SW480 (cell line): ENCODE measurements around the gene DNMT3A.

Source experiments
- DNase-seq: peaks from one replicate; pipeline ENCODE4 v3.0.0-alpha.2; 2016; ENCODE audit warnings: low spot score

The DNMT3A gene

DNA sequence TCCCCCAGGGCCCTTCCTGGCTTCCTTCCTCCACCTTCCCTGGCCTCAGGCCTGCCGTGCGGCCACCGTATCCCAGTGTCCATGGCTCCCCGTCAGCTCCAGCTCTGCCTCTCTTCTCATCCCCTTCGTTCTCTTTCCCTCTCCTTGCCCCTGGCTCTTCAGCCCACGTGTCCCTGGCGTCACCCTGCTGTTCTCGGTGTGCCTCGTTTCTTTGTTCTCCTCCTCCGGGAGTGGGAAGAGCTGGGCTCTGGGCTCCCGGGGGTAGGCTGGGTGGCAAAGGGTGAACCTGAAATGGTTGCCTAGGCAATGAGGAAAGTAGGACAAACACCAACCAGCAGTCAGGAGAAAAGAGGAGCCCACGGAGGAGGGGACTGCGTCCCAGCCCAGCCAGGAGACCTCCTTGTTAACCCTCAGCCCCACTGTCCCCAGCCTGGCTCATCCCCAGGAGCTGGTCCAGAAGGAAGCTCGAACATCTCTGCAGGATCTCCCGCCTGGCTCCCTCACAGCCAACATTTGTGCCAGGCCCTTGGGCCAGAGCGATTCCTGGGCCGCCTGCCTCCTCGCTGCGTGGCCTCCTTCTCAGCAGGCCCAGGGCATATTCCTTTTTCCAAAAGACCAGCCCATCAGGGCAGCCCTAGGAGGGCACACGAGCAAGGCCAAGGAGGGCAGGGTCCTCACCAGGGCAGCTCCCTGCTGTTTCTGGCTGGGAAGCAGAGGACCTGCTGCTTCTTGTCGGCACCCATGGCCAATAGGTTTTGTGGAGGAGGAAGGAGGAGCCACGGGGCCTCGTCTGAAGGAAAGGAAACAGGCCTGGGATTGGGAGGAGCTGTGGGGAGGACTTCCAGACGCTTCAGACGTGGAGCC lies 30.9 kb upstream of the DNMT3A start:
- DNase-seq, result no peak

DNA sequence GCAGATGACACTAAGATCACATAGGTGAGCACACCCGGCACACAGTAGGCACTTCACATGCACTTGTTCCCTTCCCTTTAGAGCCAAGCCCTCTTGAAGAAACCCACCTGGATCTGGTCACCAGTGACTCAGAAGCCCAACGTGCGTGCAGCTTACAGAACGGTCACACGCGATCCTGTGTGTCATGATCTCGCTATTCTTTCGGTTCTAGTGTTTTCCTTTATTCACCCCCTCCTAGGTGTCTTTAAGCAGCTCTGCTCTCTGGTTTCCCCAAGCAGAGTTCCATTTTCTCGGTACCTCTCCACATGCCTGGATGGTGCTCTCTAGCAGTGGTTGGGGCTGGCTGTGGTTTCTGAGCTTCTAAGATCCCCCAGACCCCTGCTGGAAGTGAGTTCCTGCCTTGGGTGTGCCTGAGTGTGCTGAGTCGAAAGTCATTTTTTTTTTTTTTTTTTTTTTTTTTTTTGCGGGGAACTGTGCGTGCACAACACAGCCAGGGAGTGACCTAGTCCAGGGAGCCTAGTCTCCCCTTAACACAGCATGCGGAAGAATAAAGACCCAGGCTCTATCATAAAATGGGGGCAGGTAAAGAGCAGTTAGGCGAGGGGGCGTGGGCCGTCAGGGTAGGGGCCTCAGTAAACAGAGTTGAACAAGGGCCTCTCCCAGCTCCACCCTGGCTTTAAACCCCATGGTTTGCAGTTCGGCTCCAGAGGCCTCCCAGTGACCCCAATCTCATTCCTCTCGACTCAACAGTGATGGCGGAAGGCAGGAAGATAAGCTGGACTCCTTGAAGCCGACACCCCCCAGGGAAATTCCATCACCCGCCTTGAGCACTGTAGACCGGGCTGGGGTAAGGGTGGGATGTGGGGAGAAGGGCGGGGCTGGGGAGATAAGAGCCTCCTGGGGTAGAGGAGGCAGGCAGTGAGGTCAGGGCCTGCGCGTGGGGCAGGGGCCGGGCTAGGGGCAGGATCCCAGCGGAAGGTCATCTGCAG lies 29.8 kb upstream of the DNMT3A start:
- DNase-seq, result no peak

DNA sequence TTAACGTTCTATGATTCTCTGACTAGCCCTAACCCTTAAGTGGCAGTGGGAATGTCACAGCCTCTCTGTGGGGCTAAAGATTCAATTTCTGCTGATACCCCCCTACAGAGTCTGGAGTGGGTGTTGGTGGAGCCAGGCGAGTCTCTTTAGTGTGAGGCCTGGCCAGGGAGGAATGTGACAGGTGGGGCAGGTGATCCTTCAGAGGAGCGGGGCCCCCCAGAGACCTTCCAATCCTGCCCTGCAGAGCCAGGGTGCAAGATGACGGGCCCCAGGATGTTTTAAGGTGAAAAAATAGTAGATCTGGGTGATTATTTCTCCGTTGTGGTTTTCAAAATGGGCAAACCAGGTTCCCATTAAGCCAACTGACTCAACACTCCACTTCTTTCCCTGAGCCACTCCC lies 28.2 kb upstream of the DNMT3A start:
- no peak for DNase-seq

DNA sequence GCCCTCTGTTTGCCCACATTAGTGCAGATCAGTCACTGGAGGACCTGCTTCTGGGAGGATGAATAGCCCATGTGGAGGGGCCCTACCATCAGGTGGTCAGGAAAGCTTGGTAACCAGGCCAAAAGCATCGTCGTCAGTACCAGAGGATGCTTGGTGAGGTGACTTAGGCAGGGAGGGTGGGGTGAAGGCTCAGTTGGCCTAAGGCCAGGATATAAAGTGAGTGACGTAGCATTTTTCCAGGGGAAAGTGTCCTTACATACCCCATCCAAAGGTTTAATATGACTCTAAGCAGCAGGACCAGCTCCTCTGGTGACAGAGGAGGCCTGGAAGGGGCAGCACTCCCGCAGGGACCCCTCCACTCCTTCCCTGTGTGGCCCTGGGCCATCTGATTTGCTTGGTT lies 27.7 kb upstream of the DNMT3A start:
- no peak for DNase-seq

DNA sequence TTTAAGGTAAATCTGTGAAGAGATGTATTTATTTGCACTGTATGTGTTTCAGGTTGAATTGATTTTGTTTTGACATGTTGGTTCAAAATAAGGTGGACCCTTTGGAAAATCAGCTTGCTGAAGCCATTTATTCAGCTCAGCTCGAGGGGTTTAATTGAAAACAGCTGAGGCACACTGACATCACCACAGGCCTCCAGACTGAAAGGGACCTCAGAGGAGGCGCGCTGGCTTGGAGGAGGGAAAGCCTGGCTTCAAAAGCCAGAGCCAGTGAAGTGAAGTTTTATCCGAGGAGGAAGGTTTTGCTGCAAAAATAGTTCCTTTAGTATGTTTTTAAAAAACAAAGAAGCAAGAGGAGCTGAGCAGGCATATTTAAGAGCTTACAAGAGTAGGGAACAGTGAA lies 26.9 kb upstream of the DNMT3A start:
- DNase-seq, result no peak

DNA sequence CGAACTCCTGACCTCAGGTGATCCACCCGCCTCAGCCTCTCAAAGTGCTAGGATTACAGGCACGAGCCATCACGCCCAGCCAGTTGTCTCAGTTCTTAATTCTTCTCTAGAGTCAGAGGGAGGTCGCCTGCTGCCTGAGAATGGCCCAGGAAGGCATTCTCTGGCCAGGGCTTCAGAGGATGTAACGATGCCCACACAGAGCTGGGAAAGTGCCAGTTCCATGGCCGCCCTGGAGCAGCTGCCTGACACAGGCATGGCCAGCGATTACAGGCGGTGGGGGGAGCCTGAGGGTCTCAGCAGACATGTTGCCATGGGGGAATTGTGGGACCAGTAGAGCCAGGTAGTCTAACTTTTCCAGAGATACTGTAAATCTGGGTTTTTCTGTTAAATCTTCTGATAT lies 25.6 kb upstream of the DNMT3A start:
- DNase-seq, result no peak

DNA sequence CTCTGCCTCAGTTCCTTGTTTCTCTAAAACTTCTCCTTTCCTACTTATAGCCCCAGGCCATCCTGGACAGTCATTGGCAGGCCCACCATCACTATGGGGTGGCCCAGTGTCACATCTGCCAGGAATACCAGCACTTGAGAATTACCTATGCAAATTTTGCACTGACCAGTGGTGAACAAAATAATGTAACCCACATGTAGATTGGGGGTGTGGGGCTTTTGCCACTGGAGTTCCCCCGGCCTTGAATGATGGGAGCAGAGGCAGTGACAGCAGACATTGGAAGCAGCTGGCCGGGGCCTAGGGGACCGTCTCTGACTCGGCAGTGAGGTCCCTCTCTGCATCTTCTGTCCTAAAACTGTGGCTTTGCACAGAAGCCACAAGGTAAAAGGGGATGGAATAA lies 24.9 kb upstream of the DNMT3A start:
- DNase-seq, result no peak

DNA sequence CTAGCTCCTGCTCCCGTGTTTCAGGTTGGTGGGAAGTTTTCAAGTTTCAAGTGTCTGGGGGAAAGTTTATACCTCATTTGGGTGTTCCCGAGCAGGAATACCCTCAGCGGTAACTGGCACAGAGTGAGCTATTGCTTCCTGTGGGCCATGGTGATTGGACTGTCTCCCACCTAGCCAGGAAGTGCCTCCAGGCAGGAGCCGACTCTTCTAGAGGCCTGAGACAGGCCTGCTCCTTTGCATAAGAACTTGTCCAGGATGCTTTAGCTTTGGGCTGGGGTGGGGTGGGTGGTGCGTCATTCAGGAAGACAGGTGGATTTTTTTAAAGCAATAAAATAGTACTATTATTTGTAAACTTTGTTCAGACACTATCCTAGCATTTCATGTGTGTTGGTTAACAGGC lies 23.5 kb upstream of the DNMT3A start:
- no peak for DNase-seq

DNA sequence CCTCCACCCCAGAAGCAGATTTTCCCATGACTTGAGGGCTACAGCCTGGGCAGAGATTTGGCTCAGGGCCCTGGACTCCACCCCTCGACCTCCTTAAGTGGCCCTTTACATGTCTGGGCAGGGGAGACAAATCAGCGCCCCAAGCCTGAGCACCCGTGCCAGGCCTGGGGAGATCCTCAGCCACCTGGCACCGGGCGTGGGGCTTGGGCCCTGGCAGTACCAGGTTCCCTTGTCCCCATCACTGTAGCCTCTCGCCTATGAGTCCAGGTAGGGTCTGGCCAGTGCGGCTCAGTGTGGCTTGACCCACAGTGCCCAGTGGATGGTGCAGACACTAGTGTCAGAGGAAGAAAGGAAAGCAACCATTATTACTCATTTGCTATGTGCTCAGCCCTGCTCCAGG lies 22.0 kb upstream of the DNMT3A start:
- DNase-seq, result no peak

DNA sequence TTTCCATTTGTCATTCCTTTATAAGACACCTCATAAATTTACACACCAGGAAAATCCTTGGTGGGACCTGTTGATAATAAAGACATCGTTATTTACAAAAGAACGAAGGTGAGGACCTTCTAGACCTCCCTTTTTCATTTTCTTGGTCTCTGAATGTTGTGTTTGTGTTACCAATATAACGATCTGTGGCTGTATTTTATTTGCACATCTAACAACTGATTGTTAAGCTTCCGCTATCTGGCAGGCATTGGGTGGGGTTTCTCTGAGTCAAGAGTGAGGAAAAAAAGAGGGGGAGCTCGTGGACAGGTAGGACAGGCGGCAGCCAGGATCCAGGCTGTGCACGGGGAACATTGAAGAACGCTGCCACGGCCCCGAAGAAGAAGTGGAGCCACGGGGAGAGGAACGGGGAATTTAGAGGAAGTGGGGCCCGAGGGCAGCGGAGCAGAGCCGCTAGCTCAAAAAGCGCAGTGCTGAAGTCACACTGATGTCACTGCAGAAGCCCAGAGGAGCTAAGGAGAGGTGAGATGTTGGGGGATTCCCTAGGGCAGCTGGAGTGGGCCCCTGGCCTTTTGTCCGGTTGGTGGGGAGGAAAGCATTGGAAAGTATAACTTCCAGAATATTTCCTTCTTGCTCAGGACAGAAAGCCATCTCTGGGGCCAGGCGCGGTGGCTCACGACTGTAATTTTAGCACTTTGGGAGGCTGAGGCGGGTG lies 20.9 kb upstream of the DNMT3A start:
- peak; percentile 41 for DNase-seq

DNA sequence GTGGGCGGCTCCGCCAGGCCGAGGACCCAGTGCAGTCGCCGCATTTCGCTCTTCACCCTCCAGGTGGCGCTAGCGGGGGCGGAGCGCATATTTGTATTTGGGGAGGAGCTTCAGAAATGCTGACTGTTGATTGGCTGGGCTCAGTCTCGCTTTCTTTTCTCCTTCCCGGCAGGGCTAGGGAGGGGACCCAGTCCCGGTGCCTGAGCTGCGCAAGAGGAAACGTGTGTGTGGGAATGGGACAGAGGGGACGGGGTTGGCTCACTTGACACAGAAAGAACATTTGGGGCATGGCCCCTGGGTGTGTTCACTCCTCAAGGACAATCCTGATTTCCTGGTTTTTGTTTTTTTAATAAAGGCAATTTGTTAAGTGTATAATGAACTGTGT lies 20.3 kb upstream of the DNMT3A start:
- DNase-seq, result peak; percentile 94

DNA sequence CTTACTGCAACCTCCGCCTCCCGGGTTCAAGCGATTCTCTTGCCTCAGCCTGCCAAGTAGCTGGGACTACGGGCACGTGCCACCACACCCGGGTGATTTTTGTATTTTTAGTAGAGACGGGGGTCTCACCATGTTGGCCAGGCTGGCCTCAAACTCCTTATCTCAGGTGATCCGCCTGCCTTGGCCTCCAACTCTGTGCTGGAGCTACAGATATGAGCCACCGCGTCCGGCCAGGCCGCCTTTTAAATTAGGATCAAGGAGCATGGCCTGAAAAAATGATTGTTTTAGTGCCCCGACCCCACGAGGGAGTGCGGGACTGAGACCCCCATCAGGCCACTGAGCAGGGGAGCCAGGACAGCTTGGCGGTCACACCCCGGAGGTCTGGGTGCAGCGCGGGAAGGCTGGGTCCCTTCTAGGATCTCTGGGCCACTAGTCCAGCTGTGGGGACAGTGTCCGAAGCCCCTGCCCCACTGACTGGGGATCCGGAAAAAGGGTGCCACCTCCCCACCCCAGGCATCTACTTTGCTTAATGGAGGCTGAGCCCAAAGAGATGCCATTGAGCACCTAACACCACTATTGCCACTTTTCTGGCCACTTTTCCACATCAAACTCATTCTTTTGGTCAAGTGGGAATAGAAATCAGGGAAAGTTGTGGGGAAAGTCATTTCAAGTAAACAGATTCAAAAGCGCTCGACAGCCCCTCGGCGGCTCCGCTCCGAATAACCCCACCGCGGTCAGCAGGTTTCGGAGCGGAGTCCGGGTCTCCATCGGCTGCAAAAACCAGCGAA lies 19.7 kb upstream of the DNMT3A start:
- DNase-seq, result no peak

DNA sequence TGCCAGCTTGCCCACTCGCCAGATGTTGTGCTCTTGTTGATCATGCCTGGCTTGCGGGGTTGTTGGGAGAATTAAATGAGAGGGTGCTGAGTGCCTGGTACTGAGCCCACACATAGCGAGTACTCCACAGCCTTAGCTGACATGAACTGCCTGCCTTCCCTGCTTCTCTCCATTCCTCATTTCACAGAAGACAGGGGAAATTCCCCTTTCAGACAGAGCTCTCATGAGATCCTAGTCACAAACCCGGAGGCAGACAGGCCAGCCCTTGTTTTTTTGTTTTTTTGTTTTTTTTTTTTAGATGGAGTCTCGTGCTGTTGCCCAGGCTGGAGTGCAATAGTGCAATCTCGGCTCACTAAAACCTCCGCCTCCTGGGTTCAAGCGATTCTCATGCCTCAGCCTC lies 17.1 kb upstream of the DNMT3A start:
- DNase-seq, result no peak

DNA sequence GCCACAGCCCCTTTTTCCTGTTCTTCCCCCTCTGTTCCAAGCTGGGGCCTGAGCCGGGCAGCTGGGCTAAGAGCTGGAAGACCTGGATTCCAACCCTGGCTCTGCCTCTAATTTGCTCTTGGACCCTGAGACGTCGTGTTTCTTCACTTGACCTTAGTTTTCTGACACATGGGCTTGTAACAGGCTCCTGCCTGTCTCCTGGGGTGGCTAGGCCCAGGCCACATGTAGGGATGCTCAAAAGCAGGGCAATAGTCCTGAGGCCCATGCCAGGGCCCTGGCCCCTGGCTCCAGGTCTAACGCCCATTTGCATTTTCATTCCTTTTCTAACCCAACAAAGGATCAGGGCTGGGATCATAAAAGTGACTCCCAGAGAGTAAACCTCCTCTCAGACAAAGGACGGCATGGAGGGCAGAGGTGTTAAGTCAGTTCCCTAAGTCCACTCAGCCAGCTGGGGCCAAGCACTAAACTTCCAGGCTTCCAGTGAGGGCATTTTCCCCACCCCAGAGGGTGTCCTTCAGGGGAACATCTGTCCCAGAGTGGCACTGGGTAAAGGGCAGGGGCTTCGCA lies 16.6 kb upstream of the DNMT3A start:
- DNase-seq, result no peak

DNA sequence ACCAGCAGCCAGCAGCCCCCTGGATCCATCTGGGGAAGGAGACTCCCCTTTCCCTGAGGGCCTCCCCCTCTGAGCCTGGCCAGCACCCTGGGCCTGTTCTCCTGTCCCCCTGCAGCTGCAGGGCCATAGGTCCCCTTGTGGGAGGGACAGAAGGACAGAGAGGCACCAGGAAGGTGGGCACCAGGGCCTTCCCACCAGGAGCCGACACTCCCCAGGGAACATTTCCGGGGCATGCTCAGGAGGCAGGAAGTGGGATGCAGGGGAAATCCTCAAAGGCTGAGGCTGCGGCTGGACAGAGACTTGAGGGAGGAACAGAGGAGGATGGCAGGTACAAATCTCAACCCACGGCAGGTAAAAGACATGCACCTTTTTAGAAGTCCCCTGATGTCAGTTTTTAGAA lies 14.4 kb upstream of the DNMT3A start:
- DNase-seq, result no peak

DNA sequence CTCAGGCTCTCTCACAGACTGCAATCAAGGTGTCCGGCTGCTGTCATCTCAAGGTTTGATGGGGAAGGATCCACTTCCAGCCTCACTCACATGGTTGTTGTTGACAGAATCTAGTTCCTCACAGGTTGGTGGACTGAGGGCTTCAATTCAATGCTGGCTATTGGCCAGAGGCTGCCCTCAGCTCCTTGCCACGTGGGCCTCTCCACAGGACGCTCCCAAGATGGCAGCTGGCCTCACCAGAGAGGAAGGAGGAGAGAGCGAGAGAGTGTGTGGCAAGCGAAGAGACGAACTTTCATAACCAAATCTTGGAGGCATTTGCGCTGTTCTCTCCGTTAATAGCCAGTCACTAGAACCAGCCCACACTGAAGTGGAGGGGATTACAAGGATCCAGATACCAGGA lies 13.5 kb upstream of the DNMT3A start:
- no peak for DNase-seq

DNA sequence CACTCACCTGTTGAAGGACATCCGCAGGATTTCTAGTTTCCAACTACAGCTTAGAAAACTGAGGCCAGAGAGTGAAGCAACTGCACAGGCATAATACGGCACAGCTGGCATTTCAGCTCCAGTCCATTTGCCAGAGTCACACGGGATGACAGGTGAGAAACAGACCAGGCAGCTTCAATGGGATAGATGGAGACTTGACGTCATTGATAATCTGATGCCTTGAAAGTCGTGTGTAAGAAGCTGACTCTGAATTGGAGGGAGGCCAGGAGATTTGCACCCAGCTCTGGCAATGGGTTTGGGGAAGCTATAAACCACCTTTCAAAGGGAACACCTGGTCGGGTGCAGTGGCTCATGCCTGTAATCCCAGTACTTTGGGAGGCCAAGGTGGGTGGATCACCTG lies 12.4 kb upstream of the DNMT3A start:
- DNase-seq, result no peak

DNA sequence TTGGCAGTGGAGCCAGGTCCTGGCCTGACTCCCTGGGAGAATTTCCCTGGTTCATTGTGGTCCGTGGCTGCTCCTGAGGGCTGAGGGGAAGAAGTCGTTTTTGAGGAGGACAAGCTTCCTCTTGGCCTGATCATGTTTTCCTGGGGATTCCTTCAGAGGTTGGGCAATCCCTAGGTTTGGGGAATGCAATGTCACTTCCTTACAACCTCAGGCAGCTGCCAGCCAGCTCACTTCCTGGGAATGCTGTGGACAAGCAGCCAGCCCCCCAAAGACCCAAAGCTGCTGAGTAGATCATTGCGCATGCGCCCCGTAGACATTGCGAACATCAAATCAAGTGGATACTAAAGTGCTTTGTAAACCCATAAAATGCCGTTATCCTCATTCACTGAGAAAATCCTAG lies 7.7 kb upstream of the DNMT3A start:
- peak; percentile 22 for DNase-seq

DNA sequence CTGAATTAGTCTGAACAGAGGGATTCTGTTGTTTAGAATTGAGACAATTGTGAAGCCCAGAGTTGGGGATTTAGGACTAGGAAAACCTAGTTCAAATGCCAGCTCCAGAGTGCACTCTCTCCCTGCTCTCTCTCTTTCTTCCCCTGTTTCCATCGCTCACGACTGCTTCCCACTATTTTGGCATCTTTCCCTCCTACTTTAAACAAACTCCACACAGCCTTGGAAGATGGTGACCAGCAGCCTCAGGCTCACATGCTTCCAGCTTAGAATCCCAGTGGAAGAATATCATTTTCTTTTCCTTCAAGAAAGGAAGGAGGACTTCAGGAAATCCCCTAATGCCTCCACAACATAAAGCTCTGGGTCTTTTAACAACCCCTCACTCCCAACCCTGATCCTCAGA lies 6.1 kb upstream of the DNMT3A start:
- no peak for DNase-seq

DNA sequence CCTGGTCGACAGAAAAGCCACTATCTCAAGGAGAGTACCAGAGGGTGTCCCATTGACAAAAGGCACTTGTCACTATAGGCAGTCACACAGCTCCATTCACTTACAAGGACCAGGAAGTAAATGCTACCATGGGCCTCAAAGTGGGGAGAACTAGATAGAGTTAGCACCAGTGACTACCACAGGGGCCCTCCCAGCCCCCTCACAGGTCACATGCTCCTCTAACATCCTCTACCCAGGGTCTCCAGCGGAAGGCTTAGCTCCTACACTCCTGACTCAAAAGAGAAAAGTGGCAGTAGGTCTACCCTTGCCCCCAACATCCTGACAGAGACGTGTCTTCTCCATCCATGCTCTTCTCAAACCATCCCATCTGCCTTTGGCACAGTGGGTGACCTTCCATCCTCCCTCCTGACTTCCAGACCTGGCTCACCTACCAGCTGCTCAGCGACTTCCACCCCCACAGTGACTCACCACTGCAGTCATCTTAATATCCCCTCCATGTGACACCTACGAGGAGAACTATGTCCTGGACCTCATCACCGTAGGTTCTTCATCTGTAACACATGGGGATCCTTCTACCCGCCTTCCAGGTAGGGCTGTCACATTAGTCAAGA lies 5.6 kb upstream of the DNMT3A start:
- DNase-seq, result peak; percentile 84
